H9 (cell line): ENCODE measurements around the gene DLG2. TPM values are rescaled to one million over a fixed set of nuclear protein-coding genes. Genes with fewer than 3 reads are reported as not detected.

ENCODE experiments used
- DNase-seq: peaks from one replicate; pipeline ENCODE4 v3.0.0-alpha.2; 2017
- H2AFZ ChIP-seq: one replicate; pipeline ENCODE4 v1.6.1; 2013; ENCODE audit warnings: mild to moderate bottlenecking, low read length, control low read depth, moderate library complexity
- H2AK5ac ChIP-seq: 2 replicates; pipeline ENCODE4 v1.6.1; 2013; ENCODE audit warnings: low read length, control low read depth, mixed read lengths; ENCODE audit not compliant: insufficient read length
- H2BK120ac ChIP-seq: one replicate; pipeline ENCODE4 v1.6.1; 2013; ENCODE audit warnings: low read depth, mild to moderate bottlenecking, low read length, control low read depth, inconsistent platforms; ENCODE audit not compliant: poor library complexity, severe bottlenecking
- H2BK12ac ChIP-seq: 2 replicates; pipeline ENCODE4 v1.6.1; 2013; ENCODE audit warnings: low read length, control low read depth, mixed read lengths, low read depth; ENCODE audit not compliant: insufficient read length
- H2BK15ac ChIP-seq: 2 replicates; pipeline ENCODE4 v1.6.1; 2013; ENCODE audit warnings: low read depth, low read length, control low read depth
- H2BK20ac ChIP-seq: one replicate; pipeline ENCODE4 v1.6.1; 2013; ENCODE audit warnings: low read depth, mild to moderate bottlenecking, low read length, control low read depth, inconsistent platforms; ENCODE audit not compliant: poor library complexity, severe bottlenecking
- H2BK5ac ChIP-seq: 2 replicates; pipeline ENCODE4 v1.6.1; 2013; ENCODE audit warnings: low read length, control low read depth, mixed read lengths; ENCODE audit not compliant: insufficient read length
- H3K14ac ChIP-seq: 2 replicates; pipeline ENCODE4 v1.6.1; 2013; ENCODE audit warnings: low read length, control low read depth; ENCODE audit not compliant: insufficient read depth
- H3K18ac ChIP-seq: 2 replicates; pipeline ENCODE4 v1.6.1; 2013; ENCODE audit warnings: low read depth, mild to moderate bottlenecking, mixed read lengths, low read length, control low read depth; ENCODE audit not compliant: insufficient read length
- H3K23ac ChIP-seq: 2 replicates; pipeline ENCODE4 v1.6.1; 2013; ENCODE audit warnings: low read length, control low read depth, mixed read lengths, low read depth; ENCODE audit not compliant: insufficient read length
- H3K23me2 ChIP-seq: 2 replicates; pipeline ENCODE4 v1.6.1; 2013; ENCODE audit warnings: low read depth, mild to moderate bottlenecking, mixed read lengths, low read length, control low read depth; ENCODE audit not compliant: insufficient read length, poor library complexity, severe bottlenecking
- H3K27ac ChIP-seq: 2 replicates; pipeline ENCODE4 v1.5.1; 2013; ENCODE audit warnings: low read length, control low read depth, mixed read lengths, low read depth; ENCODE audit not compliant: insufficient read length
- H3K27me3 ChIP-seq: 2 replicates; pipeline ENCODE4 v1.6.1; 2013; ENCODE audit warnings: low read length, control low read depth, inconsistent platforms; ENCODE audit not compliant: insufficient read depth
- H3K4ac ChIP-seq: 2 replicates; pipeline ENCODE4 v1.6.1; 2013; ENCODE audit warnings: low read depth, mild to moderate bottlenecking, control low read depth, inconsistent platforms, low read length, moderate library complexity
- H3K4me1 ChIP-seq: 2 replicates; pipeline ENCODE4 v1.6.1; 2013; ENCODE audit warnings: low read length, control low read depth, inconsistent platforms; ENCODE audit not compliant: insufficient read depth
- H3K4me2 ChIP-seq: 2 replicates; pipeline ENCODE4 v1.6.1; 2013; ENCODE audit warnings: low read length, control low read depth, mixed read lengths; ENCODE audit not compliant: insufficient read length, insufficient read depth
- H3K56ac ChIP-seq: 2 replicates; pipeline ENCODE4 v1.6.1; 2013; ENCODE audit warnings: low read depth, mild to moderate bottlenecking, mixed read lengths, low read length, control low read depth; ENCODE audit not compliant: insufficient read length
- H3K79me1 ChIP-seq: 2 replicates; pipeline ENCODE4 v1.6.1; 2013; ENCODE audit warnings: low read depth, mild to moderate bottlenecking, moderate library complexity, low read length, control low read depth, inconsistent platforms; ENCODE audit not compliant: insufficient read depth, poor library complexity, severe bottlenecking
- H3K79me2 ChIP-seq: 2 replicates; pipeline ENCODE4 v1.6.1; 2013; ENCODE audit warnings: low read length, control low read depth, inconsistent platforms; ENCODE audit not compliant: insufficient read depth
- H3K9ac ChIP-seq: 2 replicates; pipeline ENCODE4 v1.6.1; 2013; ENCODE audit warnings: low read length, control low read depth, mixed read lengths; ENCODE audit not compliant: insufficient read length; ENCODE audit errors: extremely low read depth
- H3K9me3 ChIP-seq: one replicate; pipeline ENCODE4 v1.6.1; 2013; ENCODE audit warnings: low read depth, low read length, inconsistent platforms; ENCODE audit not compliant: control insufficient read depth
- H3T11ph ChIP-seq: one replicate; pipeline ENCODE4 v1.6.1; 2013; ENCODE audit warnings: mild to moderate bottlenecking, low read length, control low read depth, inconsistent platforms
- H4K20me1 ChIP-seq: one replicate; pipeline ENCODE4 v1.6.1; 2013; ENCODE audit not compliant: control insufficient read depth, insufficient read length, insufficient read depth
- H4K5ac ChIP-seq: 2 replicates; pipeline ENCODE4 v1.6.1; 2013; ENCODE audit warnings: low read depth, mild to moderate bottlenecking, mixed read lengths, low read length, control low read depth; ENCODE audit not compliant: insufficient read length
- H4K8ac ChIP-seq: replicated peaks from 2 replicates; pipeline ENCODE4 v1.6.1; 2013; ENCODE audit warnings: low read length, control low read depth, mixed read lengths, low read depth; ENCODE audit not compliant: insufficient read length
- H4K91ac ChIP-seq: 2 replicates; pipeline ENCODE4 v1.6.1; 2013; ENCODE audit warnings: low read depth, mild to moderate bottlenecking, moderate library complexity, mixed read lengths, low read length, control low read depth; ENCODE audit not compliant: insufficient read length
- H3K27ac Mint-ChIP-seq, 3 experiments: 2 replicates in 2 of 3; 3 replicates in 1 of 3; pipeline ENCODE4 v1.8.0; 2020 to 2021; ENCODE audit warnings: mixed read lengths in 3 of 3, mild to moderate bottlenecking in 1 of 3, moderate library complexity in 1 of 3
- H3K27me3 Mint-ChIP-seq: 2 replicates; pipeline ENCODE4 v1.8.0; 2021; ENCODE audit warnings: low read depth, mild to moderate bottlenecking, moderate library complexity, mixed read lengths
- H3K36me3 Mint-ChIP-seq, 3 experiments: 2 replicates in 2 of 3; 3 replicates in 1 of 3; pipeline ENCODE4 v1.8.0; 2020 to 2021; ENCODE audit warnings: low read depth in 3 of 3, mixed read lengths in 3 of 3; ENCODE audit not compliant: insufficient read depth in 1 of 3
- H3K4me1 Mint-ChIP-seq, 2 experiments: 2 replicates each; pipeline ENCODE4 v1.8.0; 2020; ENCODE audit warnings: mixed read lengths in 2 of 2
- H3K4me3 Mint-ChIP-seq, 2 experiments: 2 replicates in 1 of 2; 3 replicates in 1 of 2; pipeline ENCODE4 v1.8.0; 2020 to 2021; ENCODE audit warnings: mild to moderate bottlenecking in 2 of 2, mixed read lengths in 2 of 2, moderate library complexity in 1 of 2
- H3K9me3 Mint-ChIP-seq, 2 experiments: 2 replicates in 1 of 2; 3 replicates in 1 of 2; pipeline ENCODE4 v1.8.0; 2020; ENCODE audit warnings: mild to moderate bottlenecking in 2 of 2, mixed read lengths in 2 of 2, moderate library complexity in 1 of 2
- CTCF ChIP-seq: fragments of 200-600 bp; sonication (generic); conservative IDR thresholded peaks from 3 replicates; pipeline ENCODE4 v1.8.0; 2021; ENCODE audit warnings: antibody characterized with exemption, mild to moderate bottlenecking
- WGBS: extraction: QIAGEN DNeasy Blood & Tissue Kit; methylation state at CpG from one replicate; pipeline ENCODE4 v1.1.7; 2013; ENCODE audit warnings: missing lambda C conversion rate, low lambda C conversion rate, mixed read lengths; ENCODE audit not compliant: insufficient read length; ENCODE audit errors: extremely low coverage; 5-methylcytosine and 5-hydroxymethylcytosine counted together
- total RNA-seq: library from RNA; stranded (reverse); gene quantifications from 2 replicates; pipeline ENCODE4 v1.2.1, GENCODE V29; 2021

The DLG2 gene
- total RNA-seq, 1 experiment from 2014 or later: 8.0 TPM

GRCh38 chr11:84721561-84721961 is 905.6 kb downstream of the DLG2 start:
- peaks cover 21 to 26% of the 10 kb centered on the region in 2 experiments for H3K4me1 Mint-ChIP-seq

More at GRCh38 chr11:84721561-84721961, 905.6 kb downstream of the DLG2 start:
- no peak for DNase-seq
- WGBS: no CpG with 5 or more reads among the region's 1 CpG
- Histone ChIP-seq H4K5ac (no peak overlapping the region), H3K4me2 (peak overlapping the region; percentile 89), H3K14ac (no peak overlapping the region), H2BK12ac (no peak overlapping the region), H3K9me3 (no peaks in the 10 kb centered on the region), H3K56ac (no peak overlapping the region), H4K8ac (no peak overlapping the region), H3K79me1 (no peaks in the 10 kb centered on the region), H2BK120ac (no peak overlapping the region), H3K79me2 (no peaks in the 10 kb centered on the region), H3K4ac (no peak overlapping the region), H3K4me1 (no peaks in the 10 kb centered on the region), H3K9ac (no peak overlapping the region), H3K23me2 (peaks cover 7% of the 10 kb centered on the region), H2AK5ac (no peak overlapping the region), H3K23ac (no peak overlapping the region), H3K27me3 (peaks cover 2% of the 10 kb centered on the region; the same call in 1 of the 2 replicates), H3K18ac (no peak overlapping the region), H3T11ph (no peak overlapping the region), H2BK15ac (no peak overlapping the region), H4K91ac (no peak overlapping the region), H2AFZ (no peak overlapping the region), H2BK5ac (no peak overlapping the region), H3K27ac (no peak overlapping the region), H2BK20ac (no peak overlapping the region), H4K20me1 (no peaks in the 10 kb centered on the region)
- no peak overlapping the region for H3K27ac Mint-ChIP-seq
- no peak for TF ChIP-seq CTCF
- H3K36me3 Mint-ChIP-seq: no peaks in the 10 kb centered on the region
- H3K4me3 Mint-ChIP-seq: peak overlapping the region; percentile 79 to 92
- H3K9me3 Mint-ChIP-seq: no peaks in the 10 kb centered on the region
- H3K27me3 Mint-ChIP-seq: peaks cover 21% of the 10 kb centered on the region
